PFSK-1 (cell line): ENCODE data around the gene CNTN5.

Experiments
- FOXP2 ChIP-seq: optimal IDR thresholded peaks from 2 replicates; pipeline ENCODE3; 2011; ENCODE audit warnings: borderline replicate concordance, control low read depth, inconsistent platforms; ENCODE audit not compliant: insufficient read depth; ENCODE audit errors: extremely low read length, extremely low read depth
- POLR2AphosphoS5 ChIP-seq: IDR thresholded peaks from 2 replicates; pipeline ENCODE4 v1.6.1; 2012; ENCODE audit warnings: low read depth, mild to moderate bottlenecking, control low read depth, low read length, moderate library complexity
- SIN3A ChIP-seq: IDR thresholded peaks from 2 replicates; pipeline ENCODE4 v1.6.1; 2012; ENCODE audit warnings: mild to moderate bottlenecking, low read length, moderate library complexity, borderline replicate concordance; ENCODE audit not compliant: insufficient read depth
- TAF1 ChIP-seq: IDR thresholded peaks from 2 replicates; pipeline ENCODE4 v1.6.1; 2012; ENCODE audit warnings: low read length, control low read depth, borderline replicate concordance; ENCODE audit not compliant: insufficient read depth
- TF ChIP-seq, protein P1 (sequence below), 2 experiments: IDR thresholded peaks; 2 replicates each; pipeline versions ENCODE4 v1.6.1 to v1.8.0; 2011 to 2012; ENCODE audit warnings: low read depth in 2 of 2, low read length in 2 of 2, control low read depth in 1 of 2, inconsistent platforms in 1 of 2, mild to moderate bottlenecking in 1 of 2, moderate library complexity in 1 of 2; ENCODE audit not compliant: insufficient read depth in 1 of 2

Gene CNTN5

DNA sequence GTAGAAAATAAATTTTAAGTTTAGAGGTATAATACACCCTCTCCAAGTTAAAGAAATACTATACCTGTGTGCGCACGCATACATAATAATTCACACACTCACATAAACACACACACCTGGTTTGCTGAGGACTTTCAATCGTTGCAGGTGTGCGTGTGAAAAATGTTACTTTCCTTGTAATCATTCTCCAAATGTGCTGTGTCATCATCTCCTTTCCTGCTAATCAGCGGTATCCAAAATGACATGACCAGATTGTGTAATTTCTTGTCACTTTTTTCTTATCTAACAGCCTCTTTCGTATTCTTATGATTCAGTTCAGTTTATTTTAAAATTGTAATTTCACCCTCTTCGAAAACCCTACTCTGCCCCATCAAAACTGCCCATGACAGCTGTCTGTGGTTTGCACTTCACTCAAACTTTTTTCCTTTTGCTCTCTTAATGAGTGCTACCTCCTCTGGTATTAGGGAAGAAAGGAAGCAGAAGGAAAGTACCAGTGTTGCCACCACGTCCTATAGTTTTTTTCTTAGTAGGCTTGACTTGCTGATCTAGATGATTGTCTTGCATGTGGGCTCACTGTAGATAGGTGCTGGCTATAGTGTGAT, 651.2 kb downstream of the CNTN5 start:
- no peak for TF ChIP-seq TAF1
- TF ChIP-seq, protein P1, sequence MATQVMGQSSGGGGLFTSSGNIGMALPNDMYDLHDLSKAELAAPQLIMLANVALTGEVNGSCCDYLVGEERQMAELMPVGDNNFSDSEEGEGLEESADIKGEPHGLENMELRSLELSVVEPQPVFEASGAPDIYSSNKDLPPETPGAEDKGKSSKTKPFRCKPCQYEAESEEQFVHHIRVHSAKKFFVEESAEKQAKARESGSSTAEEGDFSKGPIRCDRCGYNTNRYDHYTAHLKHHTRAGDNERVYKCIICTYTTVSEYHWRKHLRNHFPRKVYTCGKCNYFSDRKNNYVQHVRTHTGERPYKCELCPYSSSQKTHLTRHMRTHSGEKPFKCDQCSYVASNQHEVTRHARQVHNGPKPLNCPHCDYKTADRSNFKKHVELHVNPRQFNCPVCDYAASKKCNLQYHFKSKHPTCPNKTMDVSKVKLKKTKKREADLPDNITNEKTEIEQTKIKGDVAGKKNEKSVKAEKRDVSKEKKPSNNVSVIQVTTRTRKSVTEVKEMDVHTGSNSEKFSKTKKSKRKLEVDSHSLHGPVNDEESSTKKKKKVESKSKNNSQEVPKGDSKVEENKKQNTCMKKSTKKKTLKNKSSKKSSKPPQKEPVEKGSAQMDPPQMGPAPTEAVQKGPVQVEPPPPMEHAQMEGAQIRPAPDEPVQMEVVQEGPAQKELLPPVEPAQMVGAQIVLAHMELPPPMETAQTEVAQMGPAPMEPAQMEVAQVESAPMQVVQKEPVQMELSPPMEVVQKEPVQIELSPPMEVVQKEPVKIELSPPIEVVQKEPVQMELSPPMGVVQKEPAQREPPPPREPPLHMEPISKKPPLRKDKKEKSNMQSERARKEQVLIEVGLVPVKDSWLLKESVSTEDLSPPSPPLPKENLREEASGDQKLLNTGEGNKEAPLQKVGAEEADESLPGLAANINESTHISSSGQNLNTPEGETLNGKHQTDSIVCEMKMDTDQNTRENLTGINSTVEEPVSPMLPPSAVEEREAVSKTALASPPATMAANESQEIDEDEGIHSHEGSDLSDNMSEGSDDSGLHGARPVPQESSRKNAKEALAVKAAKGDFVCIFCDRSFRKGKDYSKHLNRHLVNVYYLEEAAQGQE (IDR thresholded peaks at IDR 0.05; ENCODE audit: insufficient read depth in 1 of 2, low read depth in 2 of 2, low read length in 2 of 2): no peak
- no peak for TF ChIP-seq FOXP2
- no peak for TF ChIP-seq SIN3A
- no peak for TF ChIP-seq POLR2AphosphoS5

DNA sequence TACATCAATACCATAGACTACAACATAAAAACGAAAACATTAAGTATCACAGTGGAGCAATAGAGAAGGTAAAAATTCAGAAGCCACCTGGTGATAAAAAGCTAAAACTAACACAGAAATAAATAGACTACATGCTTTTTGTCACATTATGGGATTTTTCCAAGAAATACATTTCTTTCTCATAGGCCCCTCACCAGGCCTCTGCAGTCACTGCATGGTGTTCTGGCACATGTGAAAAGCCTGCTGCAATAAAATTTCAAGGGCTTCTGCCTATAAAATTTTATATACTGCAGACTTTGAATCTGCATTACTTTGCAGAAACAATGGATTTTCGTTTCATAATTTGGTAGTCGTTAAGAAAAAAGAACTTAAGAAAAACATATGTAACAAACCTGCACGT, 655.5 kb downstream of the CNTN5 start:
- TF ChIP-seq POLR2AphosphoS5 (no peak), SIN3A (no peak), FOXP2 (no peak), TAF1 (no peak)
- TF ChIP-seq, protein P1 (IDR thresholded peaks at IDR 0.05; ENCODE audit: insufficient read depth in 1 of 2, low read depth in 2 of 2, low read length in 2 of 2): no peak

DNA sequence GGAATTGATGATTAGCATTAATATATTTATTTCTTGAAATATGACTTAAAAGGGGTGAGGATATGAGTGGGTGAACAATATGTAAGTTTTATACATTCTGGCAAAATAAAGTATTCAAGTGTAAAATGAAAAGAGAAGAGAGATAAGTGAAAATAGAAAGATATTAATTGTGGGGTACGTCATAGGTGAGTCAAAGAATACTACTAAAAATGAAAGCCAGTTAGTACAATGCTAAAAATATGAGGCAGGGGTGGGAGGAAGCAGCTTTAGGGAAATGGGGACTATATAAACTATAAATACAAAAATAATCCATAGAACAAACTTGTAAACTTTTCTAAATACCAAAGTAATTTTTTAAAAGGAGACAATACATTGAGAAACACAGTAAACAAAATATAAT, 661.4 kb downstream of the CNTN5 start:
- TF ChIP-seq TAF1 (no peak), POLR2AphosphoS5 (no peak), FOXP2 (no peak), SIN3A (no peak)
- TF ChIP-seq, protein P1 (IDR thresholded peaks at IDR 0.05; ENCODE audit: insufficient read depth in 1 of 2, low read depth in 2 of 2, low read length in 2 of 2): no peak

DNA sequence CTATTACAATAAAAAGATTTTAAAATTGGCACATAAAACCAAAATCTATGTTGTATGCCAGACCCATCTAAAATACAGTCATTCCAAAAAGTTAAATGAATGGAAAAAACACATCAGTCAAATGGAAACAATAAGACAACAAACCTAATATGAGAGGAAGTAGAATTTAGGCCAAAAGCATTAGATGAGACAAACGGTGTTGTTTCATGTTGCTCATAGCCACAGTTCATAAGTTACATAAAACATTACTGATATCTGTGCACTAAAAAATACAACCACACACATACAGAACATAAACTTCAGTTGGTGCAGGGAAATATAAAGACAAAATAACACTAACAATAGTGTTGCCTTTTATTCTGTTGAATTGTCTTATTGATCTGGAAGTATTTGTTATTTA, 661.9 kb downstream of the CNTN5 start:
- TF ChIP-seq, protein P1 (IDR thresholded peaks at IDR 0.05; ENCODE audit: insufficient read depth in 1 of 2, low read depth in 2 of 2, low read length in 2 of 2): no peak
- TF ChIP-seq POLR2AphosphoS5 (no peak), FOXP2 (no peak), SIN3A (no peak), TAF1 (no peak)

DNA sequence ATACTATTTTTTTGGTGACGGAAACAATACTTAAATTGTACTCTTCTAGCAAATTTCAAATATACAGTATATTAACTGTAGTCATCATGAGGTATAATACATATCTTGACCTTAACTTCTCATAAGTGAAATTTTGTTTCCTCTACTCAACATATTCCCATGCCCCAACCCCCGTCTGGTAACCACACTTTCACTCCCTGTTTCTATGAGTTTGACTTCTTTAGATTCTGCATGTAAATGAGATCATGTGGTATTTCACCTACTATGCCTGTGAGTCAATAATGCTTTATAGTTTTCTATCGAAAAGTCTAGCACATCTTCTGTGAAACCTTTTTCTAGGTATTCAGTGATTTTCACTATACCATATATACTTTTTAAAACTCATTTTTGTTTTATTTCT, 663.2 kb downstream of the CNTN5 start:
- TF ChIP-seq SIN3A (no peak), TAF1 (no peak), FOXP2 (no peak), POLR2AphosphoS5 (no peak)
- TF ChIP-seq, protein P1 (IDR thresholded peaks at IDR 0.05; ENCODE audit: insufficient read depth in 1 of 2, low read depth in 2 of 2, low read length in 2 of 2): no peak
